GM18873 (cell line): ENCODE measurements around the gene OR10G2.
"Not testable (repeated sequence)": the region's sequence is repeated elsewhere in the genome, so short reads cannot be mapped to it uniquely, and the experiment has no call there.

Experiments used
- ATAC-seq: cut with Tn5 transposase; IDR thresholded peaks from one replicate; pipeline ENCODE4 v1.9.1; 2021; ENCODE audit warnings: mild to moderate bottlenecking, moderate library complexity, moderate number of reproducible peaks; ENCODE audit not compliant: unreplicated experiment, low FRiP score

The OR10G2 gene, protein sequence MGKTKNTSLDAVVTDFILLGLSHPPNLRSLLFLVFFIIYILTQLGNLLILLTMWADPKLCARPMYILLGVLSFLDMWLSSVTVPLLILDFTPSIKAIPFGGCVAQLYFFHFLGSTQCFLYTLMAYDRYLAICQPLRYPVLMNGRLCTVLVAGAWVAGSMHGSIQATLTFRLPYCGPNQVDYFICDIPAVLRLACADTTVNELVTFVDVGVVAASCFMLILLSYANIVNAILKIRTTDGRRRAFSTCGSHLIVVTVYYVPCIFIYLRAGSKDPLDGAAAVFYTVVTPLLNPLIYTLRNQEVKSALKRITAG

DNA sequence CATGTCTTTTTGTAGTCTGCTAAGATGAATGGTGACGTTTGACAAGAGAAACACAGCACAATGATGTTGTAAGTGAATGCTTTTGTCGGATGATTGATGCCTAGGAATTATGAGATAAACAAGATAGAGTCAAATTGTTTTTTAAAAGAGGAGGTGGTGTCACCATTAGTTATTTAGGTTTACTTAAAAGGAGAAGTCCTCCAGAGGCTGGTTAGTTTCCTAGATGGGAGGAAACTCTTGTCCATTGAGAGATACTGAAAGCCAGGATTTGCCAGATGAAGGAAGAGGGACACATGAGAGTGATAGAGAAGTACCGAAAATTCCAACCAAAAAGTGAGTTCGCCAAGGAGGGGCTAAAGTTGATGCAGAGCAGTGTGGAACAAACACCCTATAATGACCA, at the start of gene OR10G2:
Gene OR10G2 (minus strand): TSS at position 101 of the 400 bp plus-strand sequence. CDS start 98 bp downstream, at position 3.
- ATAC-seq, result no peak

DNA sequence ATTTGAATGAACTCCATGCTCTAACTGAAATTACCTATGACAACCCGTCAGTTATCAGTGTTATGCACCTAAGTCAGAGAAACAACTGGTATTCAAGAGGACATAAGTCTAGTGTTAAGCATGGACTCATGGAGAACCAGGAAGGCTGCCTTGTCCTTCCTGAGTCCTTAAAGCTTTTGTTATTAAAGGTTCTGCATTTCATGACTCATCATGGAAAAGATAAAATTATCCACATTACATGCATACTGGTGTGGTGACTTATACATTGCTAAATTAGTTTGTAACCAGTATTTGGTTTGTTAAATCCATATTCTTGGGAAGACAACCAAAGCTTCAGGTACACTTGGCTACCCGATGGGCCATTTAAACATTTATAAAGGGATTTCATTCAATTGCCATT, 45.3 kb upstream of the OR10G2 start:
- ATAC-seq, result no peak

DNA sequence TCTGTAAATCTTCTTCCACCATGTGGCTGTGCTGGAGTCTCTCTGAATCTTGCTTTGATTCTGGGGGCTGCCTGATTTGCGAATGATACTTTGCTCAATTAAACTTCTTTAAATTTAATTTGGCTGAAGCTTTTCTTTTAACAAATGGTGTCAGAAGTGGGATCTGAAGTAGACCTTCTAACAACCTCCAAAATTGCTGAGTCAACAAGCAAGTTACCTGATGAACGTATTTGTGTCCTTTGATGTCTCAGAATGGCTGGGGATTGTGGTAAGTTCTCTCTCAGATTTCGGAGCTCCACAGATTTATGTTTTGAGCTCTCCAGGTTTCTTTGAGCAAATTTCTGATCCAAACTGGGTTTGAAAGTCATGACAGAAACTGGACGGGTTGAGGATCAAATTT, 40.8 kb upstream of the OR10G2 start:
- no peak for ATAC-seq

DNA sequence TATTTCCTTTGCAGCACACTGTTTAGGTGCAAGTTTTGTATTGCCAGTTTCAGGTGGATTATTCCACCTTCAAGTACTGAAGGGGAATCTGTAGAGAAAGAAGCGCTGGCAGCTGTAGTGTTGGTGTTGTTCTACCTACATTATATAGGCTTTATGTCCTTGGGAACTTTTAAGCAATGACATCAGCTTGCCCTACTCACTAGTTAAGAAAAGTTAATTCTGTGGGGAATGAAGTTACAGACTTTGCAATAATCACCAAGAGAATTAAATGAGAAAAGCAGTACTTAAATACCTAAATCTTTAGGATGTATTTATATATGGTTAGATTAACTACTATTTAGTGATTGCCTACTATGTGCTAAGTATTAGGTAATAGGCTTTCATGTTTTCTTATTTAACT, 39.0 kb upstream of the OR10G2 start, which contains the start of gene OR4E1:
Gene OR4E1 (minus strand): TSS at position 101 of the 400 bp plus-strand sequence. CDS start 2,883 bp downstream, outside the sequence.
- no peak for ATAC-seq

DNA sequence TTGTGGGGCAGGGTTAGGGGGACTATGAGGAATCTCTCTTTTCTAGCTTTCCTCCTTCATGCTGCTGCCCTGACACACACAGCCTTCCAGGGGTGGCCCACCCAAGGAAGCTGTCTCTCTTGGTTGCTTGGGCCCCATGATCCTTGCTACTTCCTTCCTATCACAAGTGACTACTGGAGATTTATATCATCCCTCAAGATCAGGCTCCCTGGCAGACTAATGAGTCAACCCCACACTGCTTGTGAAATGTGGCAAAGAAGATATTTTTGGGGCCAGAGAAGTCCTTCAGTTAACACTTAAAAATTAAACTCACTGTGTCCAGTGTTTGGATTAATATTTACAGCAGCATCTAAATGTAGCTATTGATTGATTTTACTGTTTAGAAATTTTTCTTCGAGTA, 37.4 kb upstream of the OR10G2 start:
- no peak for ATAC-seq

DNA sequence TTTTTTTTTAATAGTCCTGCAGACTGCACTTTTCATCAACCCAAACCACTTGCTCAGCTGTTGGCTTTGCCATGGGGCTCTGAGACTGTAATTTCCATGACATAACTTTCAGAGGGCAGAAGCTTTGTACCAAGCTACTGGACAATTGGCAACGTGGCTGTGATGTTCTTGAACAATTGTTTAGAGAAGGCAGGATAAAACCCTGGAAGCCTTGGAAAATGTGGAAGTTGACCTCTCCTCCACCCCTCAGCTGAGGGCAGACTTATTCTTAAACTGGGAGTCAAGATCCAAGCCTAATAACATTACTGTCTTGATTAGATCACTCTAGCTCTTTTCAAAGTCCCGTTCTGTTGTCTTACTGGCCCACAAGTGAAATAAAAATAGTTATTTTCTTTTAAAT, 36.6 kb upstream of the OR10G2 start:
- ATAC-seq, result no peak

DNA sequence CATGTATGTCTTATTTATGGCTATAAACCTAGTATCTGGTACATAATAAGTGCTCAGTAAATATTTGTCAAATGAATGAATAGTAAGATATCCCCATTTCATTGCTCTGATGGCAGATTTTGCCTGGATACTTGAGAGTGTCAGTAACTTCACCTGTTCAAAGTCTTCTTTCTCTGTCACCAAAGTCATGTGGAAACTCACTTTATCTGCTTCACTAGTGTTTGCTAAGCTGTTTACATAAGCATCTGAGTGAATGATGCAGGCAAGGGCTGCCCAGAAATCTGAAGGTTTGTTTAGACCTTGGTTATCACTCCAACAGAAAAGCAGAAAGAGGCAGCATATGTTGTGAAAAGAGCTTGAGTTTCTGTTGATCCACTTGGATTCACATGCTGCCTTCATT, 34.5 kb upstream of the OR10G2 start:
- no peak for ATAC-seq

DNA sequence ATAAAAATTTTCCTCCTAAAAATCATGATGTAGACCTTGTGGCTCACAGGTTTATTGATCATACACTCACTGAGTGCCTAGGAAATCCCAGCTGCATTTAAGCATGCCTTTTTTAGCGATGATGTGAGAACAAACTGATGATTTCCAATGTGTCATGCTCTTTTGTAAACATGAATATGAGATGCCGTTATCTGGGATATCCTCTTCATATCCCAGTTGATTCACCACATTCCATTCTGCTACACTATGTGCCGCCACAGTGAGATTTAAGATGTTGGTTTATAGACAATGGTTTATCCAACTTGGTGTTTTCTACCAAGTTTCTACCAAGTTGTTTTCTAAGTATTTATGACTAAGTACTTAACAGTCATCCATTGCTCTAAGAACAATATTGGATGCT, 33.6 kb upstream of the OR10G2 start:
- ATAC-seq, result no peak

DNA sequence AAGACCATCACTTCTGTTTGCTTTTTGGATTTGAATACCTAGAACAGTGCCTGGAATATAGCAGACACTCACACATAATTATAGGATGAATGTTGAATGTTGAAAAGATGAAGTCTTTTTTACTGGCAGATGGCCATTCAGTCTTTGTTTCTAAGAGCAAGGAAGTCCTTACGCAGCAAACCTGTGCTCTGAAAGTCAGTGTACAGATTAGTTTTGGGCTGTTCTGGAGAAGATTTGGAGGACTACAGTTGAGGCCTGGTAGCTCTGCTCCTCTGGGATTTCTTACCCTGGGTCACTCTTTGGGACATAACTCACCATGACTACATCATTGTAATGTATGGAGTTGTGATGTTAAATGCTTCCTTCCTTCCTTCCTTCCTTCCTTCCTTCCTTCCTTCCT, 22.2 kb upstream of the OR10G2 start:
- ATAC-seq, result no peak

DNA sequence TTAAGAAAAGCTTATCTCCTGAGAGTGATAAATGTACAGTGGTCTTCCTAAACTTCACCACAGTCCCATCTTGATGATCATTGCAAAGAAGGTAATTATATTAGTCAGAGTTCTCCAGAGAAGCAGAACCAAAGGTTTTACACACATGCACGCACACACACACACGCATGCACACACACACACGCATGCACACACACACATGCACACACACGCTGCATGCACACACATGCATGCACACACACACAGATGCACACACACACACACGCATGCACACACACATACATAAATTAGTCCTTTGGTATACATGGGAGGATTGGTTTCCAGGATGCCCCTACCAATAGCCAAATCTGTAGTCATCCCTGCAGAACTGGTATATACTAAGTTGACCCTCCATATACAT, 19.5 kb upstream of the OR10G2 start:
- ATAC-seq, result no peak

DNA sequence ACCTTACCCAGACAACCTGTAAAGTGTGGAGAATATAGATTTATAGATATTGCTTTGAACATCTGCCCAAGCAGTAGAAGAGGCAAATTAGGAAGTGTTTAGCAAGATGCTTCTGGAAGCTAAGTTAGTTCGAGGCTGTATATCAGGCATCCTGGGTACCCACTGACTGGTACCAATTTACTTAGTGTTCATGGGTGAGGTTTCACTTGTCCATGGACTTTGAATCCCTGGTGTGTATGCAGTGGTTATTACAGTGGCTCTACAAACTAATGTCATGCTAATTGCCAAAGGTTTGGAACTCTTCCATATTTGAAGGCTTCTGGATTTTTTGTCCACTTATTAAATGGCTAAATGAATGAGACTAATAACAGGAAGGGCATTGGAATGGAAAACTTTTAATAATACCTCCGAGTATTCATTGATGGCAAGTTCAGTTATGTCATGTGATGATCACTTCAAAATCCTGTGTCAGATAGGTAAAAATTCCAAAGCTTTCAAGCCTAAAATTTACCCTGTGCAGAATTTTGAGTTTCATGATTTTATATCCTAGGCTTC, 18.7 kb upstream of the OR10G2 start, which contains the start of gene OR4E2:
Gene OR4E2 (plus strand): TSS at position 505 of the 555 bp plus-strand sequence. CDS start 11,248 bp downstream, outside the sequence.
- ATAC-seq, result no peak

DNA sequence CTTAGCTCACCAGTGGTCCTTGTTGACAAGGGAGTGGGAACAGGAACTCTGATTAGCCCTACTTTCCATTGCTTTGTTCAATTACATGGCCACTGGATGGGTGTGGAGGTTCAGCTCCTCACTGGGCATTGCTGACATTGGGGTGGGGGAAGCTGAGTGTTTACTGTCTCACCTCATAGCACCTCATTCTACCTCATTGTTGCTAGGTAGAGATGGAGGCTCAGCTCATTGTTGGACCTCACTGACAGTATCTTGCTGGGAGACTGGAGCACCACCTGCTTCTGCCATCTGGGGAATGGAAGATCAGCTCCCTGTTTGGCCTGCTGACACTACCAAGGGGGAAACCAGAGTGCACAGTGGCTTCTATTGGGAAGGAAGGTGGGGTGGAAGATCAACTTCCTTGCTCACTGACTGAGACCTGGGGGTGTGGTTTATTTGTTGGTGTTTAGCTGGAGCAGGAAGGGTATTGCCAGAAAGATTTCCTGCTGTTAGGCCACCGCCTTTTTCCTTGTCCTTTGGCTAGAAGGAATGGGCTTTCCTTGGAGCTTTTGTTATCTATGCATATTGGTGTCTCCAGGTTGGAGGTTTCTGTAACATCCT, 17.6 kb upstream of the OR10G2 start:
- no peak for ATAC-seq

DNA sequence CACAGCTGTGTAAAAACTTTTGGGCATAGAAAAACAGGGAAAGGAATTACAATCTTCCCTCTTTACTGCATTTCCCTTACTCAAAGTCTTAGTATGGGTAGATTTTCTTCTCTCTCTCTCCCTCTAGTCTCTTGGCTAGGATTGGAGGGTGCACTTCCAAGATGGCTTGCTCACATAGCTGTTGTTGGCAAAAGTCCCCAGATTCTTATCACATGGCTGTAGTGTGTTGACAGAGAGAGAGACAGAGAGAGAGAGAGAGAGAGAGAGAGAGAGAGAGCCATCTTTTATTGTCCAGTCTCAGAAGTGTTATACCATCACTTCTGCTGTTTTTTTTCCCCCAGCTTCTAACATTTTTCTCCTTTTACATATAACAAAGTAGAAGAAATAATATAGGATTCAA, 12.6 kb upstream of the OR10G2 start:
- ATAC-seq, result no peak

DNA sequence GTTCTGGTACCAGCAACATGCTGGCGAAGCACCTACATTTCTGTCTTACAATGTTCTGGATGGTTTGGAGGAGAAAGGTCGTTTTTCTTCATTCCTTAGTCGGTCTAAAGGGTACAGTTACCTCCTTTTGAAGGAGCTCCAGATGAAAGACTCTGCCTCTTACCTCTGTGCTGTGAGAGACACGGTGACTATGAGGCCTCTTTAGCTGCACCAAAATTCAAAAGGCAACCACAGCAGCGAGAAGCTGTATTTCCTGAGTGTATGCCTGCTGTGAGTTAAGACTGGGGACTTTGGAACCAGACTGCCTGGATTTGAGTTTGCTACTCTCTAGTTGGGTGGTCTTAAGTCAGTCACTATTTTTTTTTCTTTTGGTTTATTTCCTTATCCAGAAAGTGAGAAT, 8.7 kb upstream of the OR10G2 start:
- no peak for ATAC-seq

DNA sequence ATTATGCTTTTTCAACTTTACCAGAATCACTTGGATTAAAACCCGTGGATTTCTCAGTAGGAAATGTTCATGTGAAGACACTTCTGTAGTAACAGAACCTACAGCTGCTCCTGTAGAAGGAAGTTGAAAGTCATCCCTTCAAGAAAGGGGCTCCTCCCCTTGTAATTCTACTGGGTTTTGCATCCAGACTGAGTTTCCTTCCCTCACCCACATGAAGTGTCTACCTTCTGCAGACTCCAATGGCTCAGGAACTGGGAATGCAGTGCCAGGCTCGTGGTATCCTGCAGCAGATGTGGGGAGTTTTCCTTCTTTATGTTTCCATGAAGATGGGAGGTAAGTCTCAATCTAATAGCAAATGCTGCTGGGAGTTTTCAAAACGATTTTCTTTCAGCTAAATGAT, 7.9 kb upstream of the OR10G2 start:
- no peak for ATAC-seq

DNA sequence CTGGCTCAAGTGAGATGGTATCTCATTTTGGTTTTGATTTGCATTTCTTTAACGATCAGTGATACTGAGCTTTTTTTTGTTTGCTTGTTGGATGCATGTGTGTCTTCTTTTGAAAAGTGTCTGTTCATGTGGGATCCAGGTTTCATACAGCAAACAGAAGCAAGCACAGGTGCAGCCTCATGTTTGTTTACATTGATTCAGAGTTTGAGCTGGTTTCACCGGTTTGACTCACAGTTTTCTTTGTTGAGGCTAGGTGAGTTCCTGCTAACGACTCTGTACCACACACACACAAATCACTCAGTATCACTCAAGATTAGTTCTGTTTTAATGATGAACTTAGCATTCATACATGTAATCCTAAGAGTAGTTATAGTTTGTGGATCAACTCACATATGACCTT, 3.7 kb downstream of the OR10G2 start:
- no peak for ATAC-seq

DNA sequence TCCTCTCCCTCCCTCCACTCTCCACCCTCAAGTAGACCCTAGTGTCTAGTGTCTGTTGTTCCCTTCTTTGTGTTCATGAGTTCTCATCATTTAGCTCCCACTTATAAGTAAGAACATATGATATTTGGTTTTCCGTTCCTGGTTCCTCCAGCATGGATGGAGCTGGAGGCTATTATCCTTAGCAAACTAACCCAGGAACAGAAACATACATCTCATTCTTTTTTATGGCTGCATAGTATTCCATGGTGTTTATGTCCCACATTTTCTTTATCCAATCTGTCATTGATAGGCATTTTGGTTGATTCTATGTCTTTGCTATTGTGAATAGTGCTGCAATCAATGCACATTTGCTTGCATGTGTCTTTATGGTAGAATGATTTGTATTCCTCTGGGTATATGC, 4.2 kb downstream of the OR10G2 start:
- not testable (repeated sequence) for ATAC-seq

DNA sequence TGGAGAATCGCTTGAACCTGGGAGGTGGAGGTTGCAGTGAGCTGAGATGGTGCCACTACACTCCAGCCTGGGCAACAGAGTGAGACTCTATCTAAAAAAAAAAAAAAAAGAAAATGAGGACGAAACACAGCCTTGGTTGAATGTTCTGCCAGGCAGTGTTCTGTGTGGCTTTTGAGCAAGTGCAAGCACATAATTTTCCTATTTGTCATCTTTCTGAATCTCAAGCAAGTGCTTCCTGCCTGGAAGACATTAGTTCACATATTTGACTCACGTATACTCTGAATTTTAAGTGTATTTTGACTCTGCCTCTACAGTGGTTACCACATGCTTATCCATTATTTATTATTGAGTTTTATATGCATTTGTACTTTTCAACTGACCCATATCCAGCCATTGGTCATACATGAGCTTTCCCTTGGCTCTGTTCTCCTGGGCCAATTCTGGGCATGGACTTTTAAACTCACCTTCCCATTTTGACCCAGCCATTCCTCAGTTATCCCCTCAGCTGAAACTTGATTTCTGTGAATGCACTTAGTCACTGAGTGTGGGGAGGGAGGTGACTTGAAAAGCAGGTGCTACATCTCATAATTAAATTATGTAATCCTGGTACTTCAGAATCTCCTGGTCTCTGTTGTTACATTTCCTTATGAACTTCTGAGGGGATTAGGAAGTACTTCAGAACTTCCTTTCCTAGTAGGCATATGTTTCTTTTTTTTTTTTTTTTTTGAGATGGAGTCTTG, 8.1 kb downstream of the OR10G2 start:
- no peak for ATAC-seq

DNA sequence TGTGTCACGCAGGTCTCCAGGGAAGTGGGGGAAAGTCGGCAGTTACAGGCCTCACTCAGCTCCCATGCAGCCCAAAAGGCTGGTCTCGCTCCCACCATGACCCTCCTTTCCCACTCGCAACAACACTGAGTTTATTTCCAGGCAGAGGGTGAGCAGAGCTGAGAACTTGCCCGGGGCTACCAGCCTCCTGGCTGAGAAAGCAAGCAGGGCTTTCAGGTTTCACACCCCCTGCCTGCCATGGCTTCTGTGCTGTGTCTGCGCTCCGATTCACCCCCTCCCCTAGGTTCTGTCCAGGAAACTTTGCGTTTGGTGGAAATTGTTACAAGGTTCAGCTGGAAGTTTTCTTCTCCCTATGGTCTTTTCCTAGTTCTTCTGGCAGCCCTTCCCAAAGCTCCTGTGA, 17.1 kb downstream of the OR10G2 start:
- ATAC-seq, result no peak

DNA sequence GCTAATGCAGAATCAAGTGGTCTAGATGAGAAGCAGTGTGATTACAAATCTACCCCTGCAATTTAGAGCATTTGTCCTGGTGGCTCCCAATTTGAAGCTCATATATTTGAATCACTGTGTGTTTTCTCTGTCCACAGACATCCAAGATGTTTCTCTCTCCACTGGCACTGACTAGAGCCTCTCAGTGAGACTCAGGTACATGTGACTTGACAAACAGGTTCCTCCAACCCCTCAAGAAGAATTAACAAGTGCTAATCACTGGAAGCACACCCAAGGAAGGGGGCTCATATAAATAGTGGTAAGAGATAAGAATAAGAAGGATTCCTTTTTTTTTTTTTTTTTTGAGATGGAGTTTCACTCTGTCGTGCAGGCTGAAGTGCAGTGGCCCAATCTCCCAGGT, 20.5 kb downstream of the OR10G2 start:
- ATAC-seq, result no peak

DNA sequence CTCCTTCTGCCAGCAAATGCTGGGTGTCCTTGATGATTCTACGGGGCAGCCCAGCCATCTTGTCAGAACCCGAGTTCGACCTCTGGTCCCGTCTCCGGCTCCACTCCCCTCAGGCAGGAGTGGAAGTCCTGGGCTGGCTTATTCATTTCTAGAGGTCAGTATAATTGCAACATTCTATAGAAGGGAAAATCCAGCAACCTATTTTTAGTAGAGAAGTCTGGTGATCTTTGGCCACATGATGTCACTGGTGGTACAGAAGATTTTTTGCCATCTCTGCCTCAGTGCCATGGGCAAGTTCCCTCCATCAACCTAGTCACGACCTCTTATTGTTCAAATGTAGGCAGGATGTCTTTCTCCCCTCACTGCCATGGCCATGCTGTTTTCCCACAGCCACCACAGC, 22.4 kb downstream of the OR10G2 start:
- no peak for ATAC-seq
